GM23248 (cell line): Measurements from ENCODE around the gene RNF13. TPM values are rescaled to one million over a fixed set of nuclear protein-coding genes. Genes with fewer than 3 reads are reported as not detected.
A peak's percentile ranks its signal among the peaks of the same experiment; 100 is the strongest.

ENCODE experiments used
- DNase-seq: peaks from one replicate; pipeline ENCODE4 v3.0.0-alpha.2; 2015
- H2AFZ ChIP-seq: fragments of 200-600 bp; sonication (generic); 2 replicates; pipeline ENCODE4 v1.6.1; 2016; ENCODE audit warnings: antibody characterized with exemption
- H3F3A ChIP-seq: fragments of 200-600 bp; sonication (generic); 2 replicates; pipeline ENCODE4 v1.6.1; 2016; ENCODE audit warnings: mild to moderate bottlenecking, antibody characterized with exemption, mixed run types; ENCODE audit not compliant: insufficient read depth
- H3K27ac ChIP-seq: fragments of 200-600 bp; sonication (generic); 2 replicates; pipeline ENCODE4 v1.5.1; 2016; ENCODE audit warnings: mild to moderate bottlenecking
- H3K27me3 ChIP-seq: fragments of 200-600 bp; sonication (generic); replicated peaks from 2 replicates; pipeline ENCODE4 v1.6.1; 2016; ENCODE audit warnings: mild to moderate bottlenecking; ENCODE audit not compliant: insufficient read depth
- H3K36me3 ChIP-seq: fragments of 200-600 bp; sonication (generic); 2 replicates; pipeline ENCODE4 v1.6.1; 2016; ENCODE audit warnings: low read depth, mild to moderate bottlenecking
- H3K4me1 ChIP-seq: fragments of 200-600 bp; sonication (generic); 2 replicates; pipeline ENCODE4 v1.6.1; 2016; ENCODE audit warnings: mild to moderate bottlenecking; ENCODE audit not compliant: insufficient read depth
- H3K4me2 ChIP-seq: fragments of 200-600 bp; sonication (generic); one replicate; pipeline ENCODE4 v1.6.1; 2016; ENCODE audit warnings: mild to moderate bottlenecking; ENCODE audit not compliant: unreplicated experiment
- H3K4me3 ChIP-seq: fragments of 200-600 bp; sonication (generic); 2 replicates; pipeline ENCODE4 v1.5.1; 2016; ENCODE audit warnings: mild to moderate bottlenecking
- H3K79me2 ChIP-seq: fragments of 200-600 bp; sonication (generic); 2 replicates; pipeline ENCODE4 v1.6.1; 2016; ENCODE audit warnings: mild to moderate bottlenecking; ENCODE audit not compliant: insufficient read depth
- H3K9ac ChIP-seq: fragments of 200-600 bp; sonication (generic); 2 replicates; pipeline ENCODE4 v1.6.1; 2016; ENCODE audit warnings: mild to moderate bottlenecking
- H3K9me2 ChIP-seq: fragments of 200-600 bp; sonication (generic); 2 replicates; pipeline ENCODE4 v1.6.1; 2016; ENCODE audit warnings: mixed run types, mild to moderate bottlenecking, moderate library complexity; ENCODE audit not compliant: insufficient read depth
- H3K9me3 ChIP-seq: fragments of 200-600 bp; sonication (generic); one replicate; pipeline ENCODE4 v1.6.1; 2017; ENCODE audit warnings: low read depth
- H4K20me1 ChIP-seq: fragments of 200-600 bp; sonication (generic); 2 replicates; pipeline ENCODE4 v1.6.0; 2016; ENCODE audit not compliant: insufficient read depth
- EZH2 ChIP-seq: fragments of 200-600 bp; sonication (generic); IDR thresholded peaks from 2 replicates; pipeline ENCODE4 v1.6.1; 2018; ENCODE audit warnings: antibody characterized with exemption, mild to moderate bottlenecking; ENCODE audit not compliant: insufficient read depth, poor library complexity, severe bottlenecking
- EZH2phosphoT487 ChIP-seq: fragments of 200-600 bp; sonication (generic); IDR thresholded peaks from 2 replicates; pipeline ENCODE4 v1.6.1; 2018; ENCODE audit warnings: antibody characterized with exemption, moderate library complexity, mild to moderate bottlenecking, low read depth; ENCODE audit not compliant: insufficient read depth
- WGBS, 2 experiments: methylation state at CpG; one replicate each; pipeline ENCODE4 v1.1.6; 2015 to 2017; ENCODE audit warnings: low lambda C conversion rate in 2 of 2, low coverage in 1 of 2; ENCODE audit errors: missing lambda C conversion rate in 2 of 2; 5-methylcytosine and 5-hydroxymethylcytosine counted together
- in situ Hi-C: fragments of 300-500 bp; cut with MboI; formaldehyde crosslinking; loops from 2 replicates; pipeline ENCODE4 v1.15.0; 2020
- polyA plus RNA-seq: library from polyadenylated mRNA; unstranded; fragments of >200 nt; fragmentation: Nextera tagmentation; extraction: Ambion mirVana; gene quantifications from 2 replicates; pipeline ENCODE4 v1.2.1, GENCODE V29; 2016
- total RNA-seq: library from RNA; depleted of rRNA; stranded (reverse); fragments of >200 nt; shearing (Covaris generic); gene quantifications from 2 replicates; pipeline ENCODE4 v1.2.3, GENCODE V29; 2014

The RNF13 gene
- total and polyA plus RNA-seq, 2 experiments from 2014 or later, result 48.7 to 100.0 TPM

GRCh38 chr3:149839896-149840295 lies 26.9 kb downstream of the RNF13 start:
- WGBS, 2 experiments, result 93 to 96% methylated on average over 3 of the region's 3 CpGs
- TF ChIP-seq EZH2, result no peak
- no peak for TF ChIP-seq EZH2phosphoT487
- H3K4me2 ChIP-seq, result no peak overlapping the region
- in situ Hi-C loops, result no loop called here
- no peaks in the 10 kb centered on the region for H3K9me3 ChIP-seq
- H3K79me2 ChIP-seq, result peaks cover 83% of the 10 kb centered on the region
- H3K27ac ChIP-seq, result no peak overlapping the region
- H3K36me3 ChIP-seq, result no peaks in the 10 kb centered on the region
- H3K9ac ChIP-seq, result no peak overlapping the region
- H3K27me3 ChIP-seq, result no peaks in the 10 kb centered on the region
- no peaks in the 10 kb centered on the region for H4K20me1 ChIP-seq
- DNase-seq, result no peak
- H2AFZ ChIP-seq, result no peak overlapping the region
- H3K4me1 ChIP-seq, result 0 out of 2 replicates have a peak, but pooled peaks cover 5% of the 10 kb centered on the region
- no peaks in the 10 kb centered on the region for H3F3A ChIP-seq
- no peaks in the 10 kb centered on the region for H3K9me2 ChIP-seq
- no peak overlapping the region for H3K4me3 ChIP-seq

- Histone ChIP-seq H3K9ac (no peak overlapping the region), H3K4me2 (no peak overlapping the region), H4K20me1 (no peaks in the 10 kb centered on the region), H3K4me3 (no peak overlapping the region), H3K9me2 (no peaks in the 10 kb centered on the region), H2AFZ (no peak overlapping the region), H3K9me3 (no peaks in the 10 kb centered on the region), H3K79me2 (peaks cover 83% of the 10 kb centered on the region), H3K4me1 (0 out of 2 replicates have a peak, but pooled peaks cover 5% of the 10 kb centered on the region), H3K27me3 (no peaks in the 10 kb centered on the region), H3F3A (no peaks in the 10 kb centered on the region), H3K36me3 (peaks cover 7% of the 10 kb centered on the region; the same call in 1 of the 2 replicates), H3K27ac (no peak overlapping the region)
- no peak for DNase-seq
- WGBS, 2 experiments, result 60 to 62% methylated on average over 2 of the region's 2 CpGs
- in situ Hi-C loops, result no loop called here
- TF ChIP-seq EZH2phosphoT487, result no peak
- TF ChIP-seq EZH2, result no peak
Observed at GRCh38 chr3:149843502-149843901, 30.5 kb downstream of the RNF13 start.

GRCh38 chr3:149844091-149844490 lies 31.1 kb downstream of the RNF13 start:
- no peak for DNase-seq
- Histone ChIP-seq H3K4me2 (no peak overlapping the region), H3K9me3 (no peaks in the 10 kb centered on the region), H3K36me3 (peaks cover 7% of the 10 kb centered on the region; the same call in 1 of the 2 replicates), H3K27me3 (no peaks in the 10 kb centered on the region), H3K27ac (no peak overlapping the region), H4K20me1 (no peaks in the 10 kb centered on the region), H2AFZ (no peak overlapping the region), H3F3A (no peaks in the 10 kb centered on the region), H3K79me2 (peaks cover 89% of the 10 kb centered on the region), H3K9me2 (no peaks in the 10 kb centered on the region), H3K9ac (no peak overlapping the region), H3K4me3 (no peak overlapping the region), H3K4me1 (0 out of 2 replicates have a peak, but pooled peaks cover 5% of the 10 kb centered on the region)
- TF ChIP-seq EZH2phosphoT487 (no peak), EZH2 (no peak)
- 26 to 35% methylated on average over 2 of the region's 2 CpGs for WGBS, 2 experiments
- in situ Hi-C loops, result no loop called here

GRCh38 chr3:149845570-149846244 lies 32.7 kb downstream of the RNF13 start:
- no peaks in the 10 kb centered on the region for H3F3A ChIP-seq
- no peak overlapping the region for H3K4me3 ChIP-seq
- peaks cover 7% of the 10 kb centered on the region; the same call in 1 of the 2 replicates for H3K36me3 ChIP-seq
- H3K27me3 ChIP-seq, result no peaks in the 10 kb centered on the region
- no peak overlapping the region for H2AFZ ChIP-seq
- H3K27ac ChIP-seq, result no peak overlapping the region
- 94 to 96% methylated on average over 1 of the region's 1 CpG for WGBS, 2 experiments
- in situ Hi-C loops, result no loop called here
- 0 out of 2 replicates have a peak, but pooled peaks cover 5% of the 10 kb centered on the region for H3K4me1 ChIP-seq
- DNase-seq, result peak; percentile 9
- no peaks in the 10 kb centered on the region for H4K20me1 ChIP-seq
- TF ChIP-seq EZH2phosphoT487 (no peak), EZH2 (no peak)
- H3K79me2 ChIP-seq, result peaks cover 89% of the 10 kb centered on the region
- H3K9ac ChIP-seq, result no peak overlapping the region
- H3K4me2 ChIP-seq, result no peak overlapping the region
- no peaks in the 10 kb centered on the region for H3K9me3 ChIP-seq
- no peaks in the 10 kb centered on the region for H3K9me2 ChIP-seq
